ENCODE results near the gene CCNI2. TPM values are rescaled to one million over a fixed set of nuclear protein-coding genes. Genes with fewer than 3 reads are reported as not detected.

Gene CCNI2
- total RNA-seq (ENCODE audit: low replicate concordance): not detected in 2 replicates

GRCh38 chr5:132746954-132747615 is at the start of gene CCNI2:
CCNI2 (plus strand) TSS chr5:132747426; CDS start chr5:132747496, 70 bp downstream.

DNA sequence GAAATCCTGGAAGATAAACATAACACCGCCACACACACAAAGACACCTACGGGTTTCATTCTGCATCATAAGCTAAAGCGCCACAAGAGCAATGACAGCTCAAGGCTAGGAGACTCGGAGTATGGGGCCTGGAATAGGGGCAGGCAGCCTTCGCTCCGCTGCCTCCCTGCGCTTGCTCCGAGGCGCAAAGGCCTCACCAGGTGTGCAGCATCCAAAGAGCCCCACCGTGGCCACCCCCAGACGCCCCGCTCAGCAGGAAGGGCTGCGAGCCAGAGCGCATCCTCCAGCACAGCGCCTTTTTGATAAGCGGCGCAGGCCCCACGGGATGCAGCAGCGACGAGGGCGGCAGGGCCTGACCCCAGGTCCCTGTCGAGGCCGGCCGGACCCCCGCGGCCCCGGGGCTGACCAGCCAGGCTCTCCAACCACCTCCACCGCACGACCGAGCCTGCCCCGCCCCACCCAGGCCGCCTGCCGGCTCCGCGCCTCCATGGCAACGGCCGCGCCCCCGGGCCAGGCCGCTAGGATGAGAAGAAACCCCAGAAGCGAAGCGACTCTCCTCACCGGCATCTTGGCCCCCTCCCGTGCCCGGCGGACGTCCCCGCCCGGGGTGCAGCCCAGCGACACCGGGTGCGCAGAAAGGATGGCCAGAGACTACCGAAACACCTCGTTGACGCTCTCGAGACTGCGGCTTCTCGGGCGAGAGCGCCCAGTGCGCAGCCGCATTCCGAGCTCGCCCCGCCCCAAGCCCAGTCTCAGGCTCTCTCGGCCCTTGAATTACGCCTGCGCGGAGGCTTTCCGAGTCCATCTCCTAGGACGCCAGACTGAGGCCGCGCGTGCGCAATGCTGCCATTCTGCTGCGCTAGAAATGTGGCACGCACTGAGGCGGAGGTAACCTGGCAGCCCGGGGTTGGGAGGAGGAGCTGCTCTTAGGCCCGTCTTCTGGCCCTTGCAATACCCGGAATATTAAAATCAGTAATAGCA is 10.1 kb upstream of the CCNI2 start, which contains the start of gene KIF3A:
TSS of gene KIF3A (minus strand) at position 694 of the 981 bp plus-strand sequence. CDS start at position 567, 127 bp downstream.

GRCh38 chr5:132777209-132778069 is 30.2 kb downstream of the CCNI2 start, which contains the start of gene SEPTIN8:
SEPTIN8 (minus strand) TSS chr5:132777239; CDS start chr5:132777137, 102 bp downstream.

Other genes with a start within 250 kb of the CCNI2 start
- not detected in 2 replicates for gene IL5, start 203.9 kb upstream of the CCNI2 start, total RNA-seq (ENCODE audit: low replicate concordance)
- 20.3 and 24.3 TPM in 2 replicates for gene RAD50, start 190.4 kb upstream of the CCNI2 start, total RNA-seq (ENCODE audit: low replicate concordance)
- gene IL13, start 89.3 kb upstream of the CCNI2 start, total RNA-seq (ENCODE audit: low replicate concordance): not detected in 2 replicates
- not detected in 2 replicates for gene IL4, start 73.4 kb upstream of the CCNI2 start, total RNA-seq (ENCODE audit: low replicate concordance)
- gene KIF3A, start 9.9 kb upstream of the CCNI2 start, total RNA-seq (ENCODE audit: low replicate concordance): 7.4 and 9.9 TPM in 2 replicates
- gene SEPTIN8, start 29.8 kb downstream of the CCNI2 start, total RNA-seq (ENCODE audit: low replicate concordance): 53.3 and 114 TPM in 2 replicates
- gene SOWAHA, start 65.9 kb downstream of the CCNI2 start, total RNA-seq (ENCODE audit: low replicate concordance): not detected in 2 replicates
- 1.1 and 3.2 TPM in 2 replicates for gene SHROOM1, start 83.2 kb downstream of the CCNI2 start, total RNA-seq (ENCODE audit: low replicate concordance)
- gene GDF9, start 119.0 kb downstream of the CCNI2 start, total RNA-seq (ENCODE audit: low replicate concordance): under 0.01 and 0.47 TPM in 2 replicates
- 135 and 151 TPM in 2 replicates for gene UQCRQ, start 119.2 kb downstream of the CCNI2 start, total RNA-seq (ENCODE audit: low replicate concordance)
- 0.08 TPM in 1 of 2 replicates, not detected in the other for gene LEAP2, start 126.2 kb downstream of the CCNI2 start, total RNA-seq (ENCODE audit: low replicate concordance)
- gene AFF4, start 216.2 kb downstream of the CCNI2 start, total RNA-seq (ENCODE audit: low replicate concordance): 12.9 and 30.7 TPM in 2 replicates